Mesothelial cell of epicardium (in vitro differentiated cells): ENCODE measurements around the gene PAX2. TPM values are rescaled to one million over a fixed set of nuclear protein-coding genes. Genes with fewer than 3 reads are reported as not detected.
A peak's percentile ranks its signal among the peaks of the same experiment; 100 is the strongest.

ENCODE experiments used
- DNase-seq, 2 experiments: peaks; one replicate each; pipeline ENCODE4 v3.0.0; 2021; ENCODE audit warnings: low spot score in 2 of 2; ENCODE audit not compliant: unreplicated experiment in 2 of 2
- H3K27ac Mint-ChIP-seq: 2 replicates; pipeline ENCODE4 v1.8.0; 2021; ENCODE audit warnings: mixed read lengths
- H3K27me3 Mint-ChIP-seq: 2 replicates; pipeline ENCODE4 v1.8.0; 2021; ENCODE audit warnings: low read depth, mixed read lengths
- H3K36me3 Mint-ChIP-seq: 2 replicates; pipeline ENCODE4 v1.8.0; 2021; ENCODE audit warnings: mixed read lengths
- H3K4me1 Mint-ChIP-seq: 2 replicates; pipeline ENCODE4 v1.8.0; 2021; ENCODE audit warnings: mixed read lengths
- H3K4me3 Mint-ChIP-seq: 2 replicates; pipeline ENCODE4 v1.8.0; 2021; ENCODE audit warnings: mild to moderate bottlenecking, moderate library complexity, mixed read lengths
- H3K9me3 Mint-ChIP-seq: 2 replicates; pipeline ENCODE4 v1.8.0; 2021; ENCODE audit warnings: mixed read lengths
- total RNA-seq: library from RNA; stranded (reverse); gene quantifications from 3 replicates; pipeline ENCODE4 v1.2.1, GENCODE V29; 2021
- TF ChIP-seq, protein P1 (sequence below): fragments of 200-600 bp; sonication (generic); IDR thresholded peaks from one replicate; pipeline ENCODE4 v1.5.0; 2021; ENCODE audit warnings: antibody characterized with exemption; ENCODE audit not compliant: unreplicated experiment

Gene PAX2
- total RNA-seq, 1 donor from 2014 or later = not detected

DNA sequence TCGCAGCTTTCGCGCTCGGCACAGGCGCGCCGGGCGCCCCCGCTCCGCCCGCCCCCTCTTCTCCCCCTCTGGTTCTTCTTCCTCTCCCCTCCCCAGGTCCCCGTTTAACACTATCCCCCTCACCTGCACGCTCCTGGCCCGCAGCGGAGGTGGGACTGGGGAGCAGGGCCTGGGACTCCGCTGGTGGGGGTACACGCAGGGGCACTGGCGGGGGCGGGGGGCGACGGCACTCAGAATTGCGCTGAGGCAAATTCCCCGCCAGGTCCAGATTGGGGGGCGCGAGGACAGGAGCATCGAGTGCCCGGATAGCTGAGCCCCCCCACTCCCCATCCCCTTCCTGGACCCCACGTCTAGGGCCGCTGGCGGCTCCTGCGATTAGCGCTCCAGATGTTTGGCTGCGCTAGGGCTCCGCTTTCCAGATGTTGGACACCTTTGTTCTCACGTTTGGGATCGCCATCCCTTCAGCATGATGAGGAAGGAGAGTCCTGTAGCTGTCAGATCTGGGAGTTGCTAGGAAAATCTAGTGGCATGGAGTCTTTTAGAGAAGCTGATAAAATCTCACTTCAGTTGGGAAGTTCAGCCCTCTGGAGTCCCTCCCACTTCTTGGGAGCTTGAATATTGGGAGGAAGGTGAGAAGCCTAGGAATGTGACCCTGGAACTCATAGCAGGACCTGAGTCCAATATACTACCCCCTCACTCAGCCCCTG, 31.4 kb upstream of the PAX2 start:
- H3K9me3 Mint-ChIP-seq = no peaks in the 10 kb centered on the region
- H3K4me1 Mint-ChIP-seq = peaks cover 10% of the 10 kb centered on the region
- H3K4me3 Mint-ChIP-seq = peak overlapping the region; percentile 15
- no peak for DNase-seq
- peaks cover 3% of the 10 kb centered on the region for H3K36me3 Mint-ChIP-seq
- peaks cover 99% of the 10 kb centered on the region for H3K27me3 Mint-ChIP-seq
- TF ChIP-seq, protein P1, sequence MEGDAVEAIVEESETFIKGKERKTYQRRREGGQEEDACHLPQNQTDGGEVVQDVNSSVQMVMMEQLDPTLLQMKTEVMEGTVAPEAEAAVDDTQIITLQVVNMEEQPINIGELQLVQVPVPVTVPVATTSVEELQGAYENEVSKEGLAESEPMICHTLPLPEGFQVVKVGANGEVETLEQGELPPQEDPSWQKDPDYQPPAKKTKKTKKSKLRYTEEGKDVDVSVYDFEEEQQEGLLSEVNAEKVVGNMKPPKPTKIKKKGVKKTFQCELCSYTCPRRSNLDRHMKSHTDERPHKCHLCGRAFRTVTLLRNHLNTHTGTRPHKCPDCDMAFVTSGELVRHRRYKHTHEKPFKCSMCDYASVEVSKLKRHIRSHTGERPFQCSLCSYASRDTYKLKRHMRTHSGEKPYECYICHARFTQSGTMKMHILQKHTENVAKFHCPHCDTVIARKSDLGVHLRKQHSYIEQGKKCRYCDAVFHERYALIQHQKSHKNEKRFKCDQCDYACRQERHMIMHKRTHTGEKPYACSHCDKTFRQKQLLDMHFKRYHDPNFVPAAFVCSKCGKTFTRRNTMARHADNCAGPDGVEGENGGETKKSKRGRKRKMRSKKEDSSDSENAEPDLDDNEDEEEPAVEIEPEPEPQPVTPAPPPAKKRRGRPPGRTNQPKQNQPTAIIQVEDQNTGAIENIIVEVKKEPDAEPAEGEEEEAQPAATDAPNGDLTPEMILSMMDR = no peak
- no peak overlapping the region for H3K27ac Mint-ChIP-seq

DNA sequence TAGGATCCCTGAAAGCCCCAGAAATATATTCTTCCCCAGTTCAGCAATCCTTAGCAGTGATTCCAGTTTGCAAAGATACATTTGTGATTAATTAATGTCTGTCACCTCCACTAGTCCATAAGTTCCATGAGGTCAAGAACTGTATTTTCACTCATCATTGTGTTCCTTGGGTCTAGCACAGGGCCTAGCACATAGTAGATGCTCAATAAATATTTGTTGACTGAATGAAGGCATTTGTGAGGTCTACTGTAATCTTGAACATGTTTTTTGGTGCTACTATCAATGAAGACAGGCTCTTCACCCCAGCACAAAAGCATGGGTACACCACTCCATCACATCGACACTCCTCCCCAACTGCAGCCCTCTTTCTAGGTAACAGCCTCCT, 30.8 kb upstream of the PAX2 start:
- no peak for DNase-seq
- Mint-ChIP-seq H3K36me3 (peaks cover 3% of the 10 kb centered on the region), H3K27ac (no peak overlapping the region), H3K4me1 (peaks cover 8% of the 10 kb centered on the region), H3K27me3 (peaks cover 99% of the 10 kb centered on the region), H3K9me3 (no peaks in the 10 kb centered on the region), H3K4me3 (peak overlapping the region; percentile 15)
- TF ChIP-seq, protein P1 = no peak

DNA sequence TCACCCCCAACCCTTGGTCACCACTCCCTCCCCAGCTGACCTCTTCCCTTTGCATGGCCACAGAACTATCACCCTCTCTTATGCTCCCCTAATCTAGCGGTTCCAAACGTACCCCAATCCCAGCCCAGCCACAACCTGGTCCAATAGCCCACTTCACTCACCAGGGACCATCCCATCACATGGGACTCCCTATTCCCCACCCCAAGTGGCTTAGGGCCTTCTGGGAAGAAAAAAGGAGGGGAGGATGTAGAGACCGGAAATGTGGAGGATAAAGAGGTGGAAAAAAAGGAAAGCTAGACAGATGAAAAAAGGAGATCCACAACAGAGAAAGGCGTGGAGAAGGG, 30.3 kb upstream of the PAX2 start:
- peak overlapping the region; percentile 22 for H3K4me3 Mint-ChIP-seq
- no peak for DNase-seq
- peaks cover 3% of the 10 kb centered on the region for H3K36me3 Mint-ChIP-seq
- H3K27me3 Mint-ChIP-seq = peaks cover 99% of the 10 kb centered on the region
- H3K4me1 Mint-ChIP-seq = peaks cover 8% of the 10 kb centered on the region
- H3K27ac Mint-ChIP-seq = no peak overlapping the region
- TF ChIP-seq, protein P1 = no peak
- H3K9me3 Mint-ChIP-seq = no peaks in the 10 kb centered on the region

DNA sequence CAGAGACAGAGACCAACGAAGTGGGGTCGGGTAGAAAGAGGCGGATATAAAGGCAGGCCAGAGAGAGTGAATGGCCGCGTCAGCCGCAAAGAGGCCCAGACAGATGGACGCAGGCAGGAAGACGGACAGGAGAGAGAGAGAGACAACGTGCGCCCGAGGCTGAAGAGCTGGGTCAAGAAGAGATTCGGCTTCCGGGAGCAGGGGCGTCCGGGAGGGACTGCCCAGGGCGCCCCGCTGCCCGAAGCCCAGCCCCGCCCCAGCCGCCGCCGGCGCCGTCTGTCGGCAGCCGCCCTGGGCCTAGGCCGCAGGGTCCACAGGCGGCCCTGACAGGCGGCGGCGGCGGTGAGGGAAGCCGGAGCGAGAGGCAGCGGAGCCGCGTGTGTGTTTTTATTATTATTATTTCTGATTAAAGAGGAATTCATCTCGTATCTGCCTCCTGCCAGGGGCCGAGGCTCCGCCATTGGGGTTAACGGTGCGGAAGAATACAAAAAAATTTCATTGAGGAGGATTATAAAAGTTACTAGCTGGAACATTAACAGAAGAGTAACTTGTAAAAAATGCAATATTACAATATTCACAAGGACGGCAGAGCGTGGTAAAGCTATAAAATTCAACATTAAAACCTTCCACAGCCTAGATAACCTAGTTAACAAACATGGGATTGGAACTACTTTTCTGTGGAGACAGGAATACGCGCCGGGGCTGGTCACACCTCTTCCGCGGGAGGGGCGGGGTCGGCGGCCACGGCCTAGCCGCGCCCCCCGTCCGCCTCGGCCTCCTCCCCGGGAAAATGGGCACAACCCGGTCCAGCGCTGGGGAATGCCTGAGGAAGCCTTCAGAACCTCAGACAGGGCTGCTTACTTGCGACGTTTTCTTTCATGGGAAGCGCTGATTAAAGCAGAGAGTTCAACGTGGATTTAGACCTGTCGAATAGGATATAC, 29.7 kb upstream of the PAX2 start:
- H3K27ac Mint-ChIP-seq = no peak overlapping the region
- peaks cover 3% of the 10 kb centered on the region for H3K36me3 Mint-ChIP-seq
- no peak for DNase-seq
- H3K9me3 Mint-ChIP-seq = no peaks in the 10 kb centered on the region
- TF ChIP-seq, protein P1 = no peak
- H3K4me3 Mint-ChIP-seq = peak overlapping the region; percentile 23
- H3K4me1 Mint-ChIP-seq = peaks cover 6% of the 10 kb centered on the region
- H3K27me3 Mint-ChIP-seq = peaks cover 99% of the 10 kb centered on the region

DNA sequence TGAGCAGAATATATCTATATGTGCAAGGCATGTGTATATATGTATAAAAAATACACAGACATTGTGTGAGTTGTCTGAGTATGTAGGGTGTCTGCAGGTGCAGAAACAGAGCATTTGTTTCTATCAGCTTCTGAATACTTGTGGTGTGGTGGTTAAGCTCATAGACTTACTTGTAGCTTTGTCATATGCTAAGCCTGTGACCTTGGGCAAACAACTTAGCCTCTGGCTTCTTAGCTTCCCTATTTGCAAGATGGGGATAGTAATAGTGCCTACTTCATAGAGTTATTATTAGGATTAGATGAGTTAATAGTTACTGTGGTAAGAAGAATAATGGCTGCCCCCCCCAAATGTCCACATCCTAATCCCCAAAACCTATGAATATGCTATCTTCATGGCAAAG, 28.2 kb upstream of the PAX2 start:
- TF ChIP-seq, protein P1 = no peak
- Mint-ChIP-seq H3K27ac (no peak overlapping the region), H3K27me3 (peaks cover 98% of the 10 kb centered on the region), H3K36me3 (peaks cover 3% of the 10 kb centered on the region), H3K4me3 (no peak overlapping the region), H3K4me1 (peaks cover 6% of the 10 kb centered on the region), H3K9me3 (no peaks in the 10 kb centered on the region)
- no peak for DNase-seq
